Stimulated activated CD4-positive, alpha-beta T cell treated with anti-CD3 and anti-CD28 coated beads, Interleukin-2, amount 100 ng/mL, for 4 hours (primary cell): ENCODE measurements around the gene SSTR3.
A peak's percentile ranks its signal among the peaks of the same experiment; 100 is the strongest.
"Not testable (repeated sequence)": the region's sequence is repeated elsewhere in the genome, so short reads cannot be mapped to it uniquely, and the experiment has no call there.

Experiments used
- DNase-seq: peaks from one replicate; pipeline ENCODE4 v3.0.0-alpha.2; 2020; ENCODE audit warnings: low read depth

Gene SSTR3

DNA sequence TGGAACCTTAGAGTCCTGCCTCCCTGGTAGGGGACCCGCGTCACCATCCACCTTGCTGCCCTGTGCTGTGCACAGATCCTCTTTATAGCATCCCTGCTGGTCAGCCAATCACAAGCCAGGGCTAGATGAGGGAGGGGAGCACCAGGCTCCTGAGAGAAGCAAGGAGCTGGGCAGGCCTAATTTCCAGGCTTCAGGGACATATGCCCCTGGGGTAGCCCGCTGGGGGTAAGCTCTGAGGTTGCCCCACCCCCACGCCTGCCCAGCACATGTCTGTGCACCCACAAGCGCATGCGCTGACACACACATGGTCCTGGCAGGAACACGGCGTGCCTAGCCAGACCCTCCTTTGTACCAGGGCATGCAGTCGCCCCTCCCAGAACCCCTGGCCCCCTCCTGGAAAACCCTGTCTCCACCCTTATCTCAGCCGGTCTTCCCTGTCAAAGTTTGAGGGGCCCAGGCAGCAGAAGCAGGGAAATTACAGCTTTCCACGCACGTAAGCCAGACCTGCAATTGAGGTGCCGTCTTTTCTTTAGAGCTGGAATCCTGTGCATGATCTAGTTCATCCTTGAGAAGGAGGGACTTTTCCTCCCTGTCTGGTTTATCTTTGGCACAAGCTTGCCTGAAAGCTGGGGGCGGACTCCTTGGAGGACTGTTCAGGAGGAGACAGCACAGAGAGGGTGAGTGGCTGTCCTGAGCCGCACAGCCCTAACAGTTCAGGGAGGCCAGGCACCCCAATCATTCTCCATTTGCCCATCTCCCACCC is 2.1 kb downstream of the SSTR3 start:
- no peak for DNase-seq

DNA sequence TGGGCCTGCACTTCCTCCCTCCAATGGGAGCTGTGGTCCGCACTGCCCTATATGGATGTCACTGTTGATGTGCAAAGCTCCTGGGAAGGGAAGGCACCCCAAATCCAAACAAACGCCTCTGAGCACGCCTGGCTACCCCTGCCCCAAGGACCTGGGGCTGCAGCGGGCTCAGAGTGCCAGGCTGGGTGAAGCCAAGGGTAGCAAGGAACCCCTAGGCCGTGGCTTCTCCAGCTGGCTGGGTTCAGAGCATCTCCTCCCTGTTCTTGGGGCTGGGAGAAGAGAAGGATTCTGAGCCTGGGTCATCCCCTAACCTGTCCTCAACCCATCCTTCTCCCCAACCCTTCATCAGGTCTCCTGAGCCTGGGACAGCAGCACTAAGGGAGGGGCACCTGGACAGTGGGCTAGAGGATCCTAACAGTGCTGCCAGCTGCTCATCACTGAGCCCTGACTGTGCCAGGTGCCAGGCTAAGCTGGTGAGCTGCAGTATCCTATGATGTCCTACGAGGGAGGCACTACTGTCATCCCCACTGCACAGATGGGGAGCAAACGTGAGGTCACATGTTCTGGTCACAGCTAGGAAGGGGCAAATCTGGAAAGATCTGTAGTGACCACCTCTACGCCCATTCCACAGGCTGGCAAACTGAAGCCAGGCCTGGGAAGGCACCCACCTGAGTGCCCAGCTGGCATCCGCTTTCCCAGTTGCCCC is 3.0 kb downstream of the SSTR3 start:
- DNase-seq = no peak

DNA sequence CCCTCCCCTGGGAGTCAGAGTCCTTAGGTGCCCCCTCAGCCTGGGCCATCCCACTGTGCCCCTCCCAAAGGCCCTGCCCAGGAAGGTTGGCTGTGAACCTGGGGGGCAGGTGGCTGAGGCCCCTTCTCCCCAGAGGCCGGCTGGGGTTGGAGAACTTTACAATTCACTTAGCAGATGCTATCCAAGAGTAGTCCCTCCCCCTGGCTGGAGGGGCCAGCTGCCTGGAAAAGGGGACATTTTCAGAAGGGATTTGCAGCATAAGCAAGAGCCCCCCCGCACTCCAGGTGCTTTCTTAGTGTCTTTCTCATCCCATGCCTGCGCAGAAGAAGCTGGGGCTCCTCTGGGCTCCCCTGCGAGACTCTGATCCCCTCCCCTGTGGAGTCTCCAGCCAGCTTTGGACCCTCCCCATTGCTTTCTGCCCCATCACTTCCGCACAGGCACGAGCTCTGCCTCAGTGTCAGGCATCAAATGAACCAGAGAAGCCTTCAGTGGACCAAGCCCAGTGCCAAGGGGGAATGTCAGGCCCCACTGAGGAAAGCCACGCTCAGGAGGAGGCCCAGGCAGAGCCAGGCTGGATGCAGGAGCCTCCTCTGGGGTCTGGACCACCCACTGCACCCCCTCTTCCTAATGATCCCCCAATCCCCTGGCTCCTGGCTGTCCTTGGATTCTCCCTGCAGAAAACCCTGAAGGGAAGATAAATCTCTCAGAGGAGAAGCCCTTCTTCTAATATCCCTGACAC is 3.7 kb downstream of the SSTR3 start:
- DNase-seq = no peak

DNA sequence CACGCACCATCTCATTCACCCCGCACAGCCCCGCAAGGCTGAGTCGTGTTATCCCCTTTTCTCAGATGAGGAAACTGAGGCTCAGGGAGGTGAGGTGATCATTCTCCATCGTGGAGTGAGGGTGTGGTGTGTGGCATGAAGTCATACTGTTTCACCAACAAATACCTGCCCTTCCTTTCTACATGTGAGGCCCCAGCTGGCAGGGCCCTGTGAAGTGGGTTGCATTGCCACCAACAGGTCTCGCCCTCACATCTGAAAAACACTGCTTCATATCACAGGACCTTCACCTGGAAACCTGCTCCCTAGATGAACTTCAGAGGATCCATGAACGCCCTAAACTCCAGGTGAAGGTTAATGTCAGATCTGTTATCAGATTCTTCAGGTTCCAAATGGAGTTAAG is 4.3 kb downstream of the SSTR3 start:
- no peak for DNase-seq

DNA sequence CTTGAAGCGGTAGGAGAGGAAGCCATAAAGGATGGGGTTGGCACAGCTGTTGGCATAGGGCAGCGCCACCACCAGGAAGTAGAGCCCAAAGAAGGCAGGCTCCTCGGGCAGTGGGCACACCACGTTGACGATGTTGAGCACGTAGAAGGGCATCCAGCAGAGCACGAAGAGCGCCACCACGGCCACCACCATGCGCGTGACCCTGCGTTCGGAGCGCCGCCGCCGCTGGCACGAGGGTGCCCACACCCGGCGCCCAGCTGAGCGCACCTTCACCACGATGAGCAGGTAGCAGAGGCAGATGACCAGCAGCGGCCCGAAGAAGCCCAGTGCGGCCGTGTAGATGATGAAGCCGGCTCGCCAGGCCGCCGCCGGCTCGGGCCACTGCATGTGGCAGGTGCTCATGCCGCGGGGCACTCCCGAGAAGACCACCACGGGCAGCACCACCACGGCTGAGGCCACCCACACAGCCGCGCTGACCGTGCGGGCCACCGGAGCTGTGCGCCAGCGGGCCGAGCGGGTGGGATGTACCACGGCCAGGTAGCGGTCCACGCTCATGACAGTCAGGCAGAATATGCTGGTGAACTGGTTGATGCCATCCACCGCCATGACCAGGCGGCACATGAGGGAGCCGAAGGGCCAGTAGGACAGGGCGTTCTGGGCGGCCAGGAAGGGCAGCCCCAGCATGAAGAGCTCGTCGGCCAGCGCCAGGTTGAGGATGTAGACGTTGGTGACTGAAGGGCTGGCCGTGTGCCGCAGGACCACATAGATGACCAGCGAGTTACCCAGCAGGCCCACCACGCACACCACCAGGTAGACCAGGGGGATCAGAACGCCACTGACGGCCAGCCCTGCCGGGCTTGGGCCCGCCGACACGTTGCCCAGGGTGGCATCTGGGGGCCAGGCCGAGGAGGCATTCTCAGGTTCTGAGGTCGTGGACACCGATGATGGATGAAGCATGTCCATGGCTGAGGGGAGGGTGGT is 5.1 kb downstream of the SSTR3 start:
- no peak for DNase-seq

DNA sequence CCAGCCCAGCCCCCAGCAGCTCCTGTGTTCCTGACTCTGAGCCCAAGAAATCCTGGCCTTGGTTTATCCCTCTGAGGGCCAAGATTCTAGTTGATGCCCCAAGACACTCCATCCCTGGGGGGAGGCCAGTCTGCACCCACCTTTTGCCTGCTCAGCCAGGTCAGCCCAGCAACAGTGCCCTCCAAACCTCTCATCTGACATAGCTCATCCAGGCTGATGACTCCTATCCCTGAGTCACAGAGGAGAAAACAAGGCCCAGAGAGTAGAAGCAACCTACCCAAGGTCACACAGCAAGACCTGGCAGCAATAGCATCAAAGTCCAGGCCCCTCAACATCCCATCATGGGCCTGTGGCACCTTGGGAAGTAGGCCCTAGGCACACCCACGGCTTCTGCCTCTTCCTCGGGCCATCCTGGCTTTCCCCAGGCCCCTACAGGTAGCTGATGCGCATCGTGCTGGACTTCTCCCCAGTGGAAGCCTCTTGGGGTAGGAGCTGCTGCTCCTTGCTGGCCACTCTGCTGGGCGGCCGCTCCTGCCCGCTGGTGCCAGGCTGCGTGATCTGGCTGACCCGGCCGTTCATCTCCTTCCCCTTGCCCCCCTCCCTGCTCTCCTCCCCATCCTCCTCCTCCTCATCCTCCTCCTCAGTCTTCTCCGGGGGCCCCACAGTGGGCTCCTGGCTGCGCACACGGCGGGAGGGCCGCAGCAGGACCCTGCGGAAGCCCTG is 6.0 kb downstream of the SSTR3 start:
- DNase-seq = no peak

DNA sequence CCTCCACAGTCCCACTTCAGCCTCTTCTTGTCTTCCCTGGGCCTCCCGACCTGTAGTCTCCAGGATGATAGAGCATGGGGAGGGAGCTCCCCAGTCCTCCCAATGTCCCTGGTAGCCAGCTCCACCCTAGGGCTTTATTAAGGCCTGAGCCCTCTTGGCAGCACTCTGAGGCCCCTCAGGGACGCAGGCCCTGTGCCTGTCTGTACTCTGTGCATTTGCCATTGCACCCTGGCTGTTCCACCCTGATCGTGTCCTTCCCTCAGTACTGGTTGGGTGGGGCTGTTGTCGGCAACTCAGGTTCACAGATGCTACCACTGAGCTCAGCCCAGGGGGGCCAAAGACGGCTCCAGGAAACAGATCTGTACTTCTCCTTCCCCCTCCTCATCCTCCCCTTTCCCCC is 7.2 kb downstream of the SSTR3 start:
- DNase-seq = no peak

DNA sequence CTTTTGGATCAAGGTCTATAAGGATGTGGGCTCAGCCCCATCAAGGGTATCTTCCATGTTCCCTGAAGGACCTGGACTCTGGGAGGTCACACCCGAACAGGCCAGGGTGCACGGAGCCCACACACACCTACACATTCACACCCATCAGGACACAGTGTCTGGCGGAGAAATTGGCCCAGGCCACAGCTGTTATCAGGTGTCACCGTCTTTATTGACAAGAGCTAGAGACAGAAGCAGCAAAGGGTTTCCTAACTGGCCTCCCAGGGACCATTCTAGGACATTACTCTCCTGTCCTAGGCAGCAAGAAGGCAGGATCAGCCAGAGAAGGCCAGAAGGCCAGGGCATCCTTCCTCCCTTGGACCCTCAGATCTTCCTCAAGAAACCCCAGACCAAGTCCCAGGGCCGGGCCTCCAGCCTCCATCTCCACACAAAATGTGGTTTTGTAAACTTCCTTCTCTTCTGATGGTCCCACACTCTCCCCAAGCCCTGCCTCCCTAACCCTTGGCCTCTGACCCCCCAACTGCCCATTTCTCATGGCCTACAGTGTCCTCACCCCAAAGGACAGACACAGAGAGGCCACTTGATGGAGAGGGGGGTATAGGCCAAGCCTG is 8.1 kb downstream of the SSTR3 start:
- no peak for DNase-seq

DNA sequence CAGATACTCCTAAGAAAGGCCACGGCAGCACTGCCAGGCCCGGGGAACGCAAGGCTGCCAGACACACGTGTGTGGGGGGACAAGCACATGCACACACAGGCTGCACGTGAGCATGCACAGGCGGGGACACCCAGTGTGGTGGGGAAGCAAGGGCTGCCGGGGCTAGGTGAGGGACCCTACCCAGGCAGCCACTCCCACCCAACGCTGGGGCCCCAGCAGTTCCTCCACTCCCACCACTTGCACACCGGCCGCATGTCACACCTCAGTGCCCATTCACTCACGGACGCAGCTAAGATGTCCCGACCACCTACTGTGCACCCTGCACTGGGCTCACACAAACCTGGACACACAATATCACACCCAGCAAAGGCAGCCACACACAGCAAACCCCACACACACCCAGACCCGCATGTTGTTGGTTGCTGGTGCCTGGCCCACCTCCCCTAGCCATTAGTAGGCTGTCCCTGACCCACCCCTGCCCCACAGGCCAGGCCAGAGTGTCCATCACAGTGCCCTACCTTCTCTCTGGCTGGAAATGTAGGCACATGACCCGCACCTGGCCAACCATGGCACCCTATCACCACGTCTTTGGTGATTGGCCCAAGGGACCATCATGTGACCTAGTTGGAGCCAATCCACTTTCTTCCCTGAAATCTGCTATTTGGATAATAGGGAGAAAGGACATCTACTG is 8.8 kb downstream of the SSTR3 start:
- no peak for DNase-seq

DNA sequence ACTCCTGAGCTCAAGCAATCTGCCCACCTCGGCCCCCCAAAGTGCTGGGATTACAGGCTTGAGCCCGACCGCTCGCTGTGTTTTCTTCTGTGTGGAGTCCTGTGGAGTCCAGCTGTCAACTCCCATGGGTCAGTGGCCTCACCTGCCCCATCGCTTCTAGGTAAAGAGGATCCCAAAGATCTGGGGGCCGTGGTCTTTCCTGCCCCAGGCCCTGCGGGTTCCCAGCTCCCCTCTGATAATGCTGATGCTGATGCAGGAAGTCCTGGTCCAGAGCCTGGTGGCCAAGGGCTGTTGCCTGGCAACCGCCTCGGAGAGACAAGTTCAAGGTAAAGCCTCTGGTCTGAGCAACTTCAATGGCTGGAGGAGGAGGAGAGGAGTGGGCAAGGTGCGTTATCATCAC is 9.6 kb downstream of the SSTR3 start:
- DNase-seq = no peak

DNA sequence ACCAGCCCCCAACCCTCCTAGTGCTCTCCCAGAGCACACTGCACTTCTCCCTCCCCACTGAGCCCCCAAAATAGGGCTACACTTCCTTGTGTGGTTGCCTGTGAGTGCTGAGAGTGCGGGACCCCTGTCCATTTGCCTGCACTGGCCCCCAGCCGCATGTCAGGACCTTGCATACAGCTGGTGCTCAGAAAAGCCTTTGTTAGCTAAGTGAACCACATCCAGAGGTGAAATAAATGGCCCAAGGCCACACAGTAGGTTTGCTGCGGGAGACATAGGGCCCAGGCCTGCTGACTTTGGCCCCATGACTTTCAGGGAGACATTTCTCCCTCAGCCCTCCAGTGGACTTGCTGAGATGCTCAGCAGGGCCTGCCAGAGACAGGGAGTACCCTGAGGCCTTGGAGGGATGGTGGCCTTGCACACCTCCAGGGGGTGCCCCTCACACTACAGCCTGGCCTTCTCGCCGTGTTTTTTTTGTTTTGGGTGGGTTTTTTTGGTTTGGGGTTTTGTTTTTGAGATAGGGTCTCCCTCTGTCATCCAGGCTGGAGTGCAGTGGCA is 10.2 kb downstream of the SSTR3 start:
- no peak for DNase-seq

DNA sequence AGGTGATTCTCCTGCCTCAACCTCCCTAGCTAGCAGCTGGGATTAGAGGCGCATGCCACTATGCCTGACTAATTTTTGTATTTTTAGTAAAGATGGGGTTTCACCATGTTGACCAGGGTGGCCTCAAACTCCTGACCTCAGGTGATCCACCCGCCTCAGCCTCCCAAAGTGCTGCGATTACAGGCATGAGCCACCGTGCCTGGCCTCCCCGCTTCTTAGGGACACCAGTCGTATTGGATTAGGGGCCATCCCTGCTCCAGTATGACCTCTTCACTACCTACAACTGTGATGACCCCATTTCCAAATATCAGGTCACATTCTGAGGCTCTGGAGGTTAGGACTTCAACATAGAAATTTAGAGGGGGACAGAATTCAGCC is 10.8 kb downstream of the SSTR3 start:
- DNase-seq = not testable (repeated sequence)

DNA sequence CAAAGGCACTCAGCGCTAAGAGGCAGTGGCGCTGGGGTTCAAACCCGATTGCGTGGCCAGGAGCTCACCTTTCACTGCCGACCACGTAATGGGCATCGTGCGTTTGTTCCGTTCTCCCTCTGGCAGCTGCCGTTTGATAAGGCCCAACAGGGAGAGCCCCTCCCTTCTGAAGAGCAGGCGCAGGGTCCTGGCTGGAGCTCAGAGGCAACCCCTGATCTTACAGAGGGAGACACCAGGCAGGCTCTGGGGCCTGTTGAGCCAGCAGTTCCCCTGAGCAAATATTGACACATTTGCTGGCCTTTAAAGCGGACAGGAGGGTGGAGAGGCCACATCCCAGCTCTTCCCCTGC is 12.5 kb downstream of the SSTR3 start:
- no peak for DNase-seq

DNA sequence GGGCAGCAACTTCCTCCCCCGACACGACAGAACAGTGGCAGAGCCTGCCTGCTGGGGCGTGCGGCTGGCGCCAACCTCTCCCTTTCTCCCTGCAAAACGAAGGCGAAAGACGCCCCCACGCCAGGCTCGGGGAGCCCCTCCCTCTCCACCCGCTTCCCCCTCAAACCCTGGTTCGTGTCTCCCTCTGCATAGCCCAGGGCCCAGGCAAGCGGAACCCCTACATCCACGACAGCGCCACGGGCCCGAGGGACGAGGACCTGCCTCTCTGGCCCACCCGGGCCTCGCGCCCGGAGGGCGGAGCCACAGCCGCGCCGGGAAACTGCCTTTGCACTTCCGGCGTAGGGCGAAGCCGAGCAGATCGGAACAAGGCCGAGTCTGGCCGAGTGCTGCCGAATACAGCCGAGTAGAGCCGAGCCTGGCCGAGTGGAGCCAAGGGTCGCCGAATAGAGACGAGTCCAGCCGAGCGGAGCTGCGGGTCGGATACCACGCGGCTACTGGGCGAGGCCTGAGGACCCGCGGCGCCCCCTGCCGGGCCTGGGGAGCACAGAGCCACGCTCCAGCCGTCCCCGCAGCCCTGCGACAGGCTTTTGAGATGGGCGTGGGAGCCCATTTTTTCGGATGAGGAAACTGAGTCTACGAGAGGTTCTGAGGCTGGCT is 13.0 kb downstream of the SSTR3 start:
- peak; percentile 98 for DNase-seq

DNA sequence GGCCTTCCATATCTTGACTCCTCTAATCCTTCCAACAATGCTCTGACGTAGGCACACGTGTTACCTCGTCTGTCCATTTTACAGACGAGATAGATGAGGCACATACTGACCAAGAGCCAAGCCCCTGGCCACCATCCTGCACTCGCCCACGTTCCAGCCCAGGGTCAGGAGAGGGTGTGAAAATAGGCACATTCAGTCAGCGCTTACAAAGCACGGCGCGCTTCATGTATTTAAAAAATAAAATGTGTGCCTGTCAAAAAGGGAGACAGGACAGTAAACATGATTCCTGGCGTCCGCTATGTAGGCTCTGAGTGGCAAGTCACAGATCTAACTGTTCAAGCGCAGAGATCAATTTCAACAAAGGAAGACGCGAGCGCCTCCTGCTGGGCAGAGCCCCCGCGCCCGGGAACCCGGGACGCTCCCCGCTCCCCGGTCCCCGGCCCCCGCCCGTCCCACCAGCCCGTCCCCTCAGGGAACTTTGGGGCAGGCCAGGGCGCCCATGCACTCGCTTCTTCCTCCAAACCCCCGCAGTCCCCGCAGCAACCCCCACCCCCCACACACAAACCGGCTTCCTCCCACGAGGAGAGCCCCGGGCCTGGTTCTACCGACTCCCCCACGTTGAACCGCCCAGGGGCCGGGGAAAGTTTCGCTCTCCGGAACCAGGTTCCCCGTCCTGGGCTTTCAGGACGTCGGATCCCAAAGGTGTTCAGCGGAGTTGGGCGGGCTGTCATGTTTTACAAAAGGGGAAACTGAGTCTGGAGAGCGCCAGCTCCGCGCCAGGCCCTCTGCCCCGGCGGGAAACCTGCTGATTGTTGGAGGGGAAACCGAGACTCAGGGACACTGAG is 13.8 kb downstream of the SSTR3 start:
- DNase-seq = peak; percentile 87

DNA sequence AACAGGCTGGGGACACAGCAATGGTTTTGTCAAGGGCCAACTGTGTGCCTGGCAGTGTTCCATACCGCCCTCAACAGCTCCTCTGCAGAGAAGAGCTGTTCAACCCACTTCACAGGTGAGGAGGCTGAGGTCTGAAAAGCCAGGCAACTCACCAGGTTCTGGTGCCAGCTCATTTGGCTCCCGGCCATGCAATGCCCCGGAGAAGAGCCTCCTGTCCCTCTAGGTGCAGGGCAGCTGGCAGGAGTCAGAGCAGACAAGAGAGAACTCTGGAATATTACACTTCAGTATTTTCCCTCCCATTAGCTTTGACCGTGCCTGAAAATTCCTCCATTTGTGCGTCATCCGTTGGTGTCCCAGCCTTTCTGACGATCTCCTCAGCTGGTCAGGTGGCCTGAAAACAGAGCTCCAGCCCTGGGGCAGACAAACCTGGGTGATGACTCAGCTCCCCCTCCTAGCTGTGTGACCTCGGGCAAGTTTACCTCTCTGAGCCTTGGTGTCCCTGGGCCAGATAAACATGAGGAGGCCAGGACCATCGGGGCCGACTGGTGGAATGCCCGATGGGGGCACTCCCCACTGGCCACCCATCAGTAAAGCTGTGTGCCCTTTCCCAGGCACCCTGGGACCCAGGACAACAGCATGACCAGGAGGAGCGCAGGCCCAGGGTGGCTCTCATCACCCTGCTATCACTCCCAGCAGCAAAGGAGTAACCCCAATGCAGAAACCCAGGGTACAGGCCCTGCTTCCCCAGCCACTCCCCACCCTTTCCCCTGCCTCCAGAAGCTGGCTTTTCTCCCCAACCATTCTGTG is 14.6 kb downstream of the SSTR3 start:
- DNase-seq = no peak
